NCI-H146 treated with DMSO at 0.1 percent for 48 hours (cell line): ENCODE results near the gene DICER1.
"Not testable (repeated sequence)": the region's sequence is repeated elsewhere in the genome, so short reads cannot be mapped to it uniquely, and the experiment has no call there.

Experiments used
- DNase-seq: peaks from one replicate; lab custom pipeline; 2025; ENCODE audit not compliant: unreplicated experiment; lab: John Stamatoyannopoulos, UW

DICER1 gene

GRCh38 chr14:95151561-95151960 lies 5.8 kb downstream of the DICER1 start:
- DNase-seq: no peak

- no peak for DNase-seq
Observed at GRCh38 chr14:95150910-95151309, 6.4 kb downstream of the DICER1 start.

GRCh38 chr14:95149441-95149840 lies 7.9 kb downstream of the DICER1 start:
- DNase-seq: no peak

- DNase-seq: no peak
Observed at GRCh38 chr14:95147597-95147996, 9.7 kb downstream of the DICER1 start.

- DNase-seq: no peak
Observed at GRCh38 chr14:95146079-95146771, 11.1 kb downstream of the DICER1 start.

GRCh38 chr14:95144849-95145248 lies 12.5 kb downstream of the DICER1 start:
- no peak for DNase-seq

- DNase-seq: no peak
Observed at GRCh38 chr14:95143808-95144620, 13.3 kb downstream of the DICER1 start.

GRCh38 chr14:95142208-95142607 lies 15.1 kb downstream of the DICER1 start:
- DNase-seq: no peak

- DNase-seq: no peak
Observed at GRCh38 chr14:95141684-95142083, 15.6 kb downstream of the DICER1 start.

GRCh38 chr14:95140060-95140858 lies 17.1 kb downstream of the DICER1 start:
- DNase-seq: no peak

GRCh38 chr14:95138876-95139275 lies 18.5 kb downstream of the DICER1 start:
- DNase-seq: no peak

GRCh38 chr14:95138455-95138854 lies 18.9 kb downstream of the DICER1 start:
- not testable (repeated sequence) for DNase-seq

GRCh38 chr14:95137804-95138167 lies 19.5 kb downstream of the DICER1 start:
- no peak for DNase-seq

GRCh38 chr14:95137164-95137803 lies 20.0 kb downstream of the DICER1 start:
- DNase-seq: no peak

- DNase-seq: no peak
Observed at GRCh38 chr14:95136631-95137030, 20.7 kb downstream of the DICER1 start.

- no peak for DNase-seq
Observed at GRCh38 chr14:95134304-95134933, 22.9 kb downstream of the DICER1 start.

- DNase-seq: no peak
Observed at GRCh38 chr14:95133282-95133681, 24.0 kb downstream of the DICER1 start.

GRCh38 chr14:95132760-95133159 lies 24.6 kb downstream of the DICER1 start:
- no peak for DNase-seq

GRCh38 chr14:95130549-95130948 lies 26.8 kb downstream of the DICER1 start:
- DNase-seq: no peak

GRCh38 chr14:95128140-95128539 lies 29.2 kb downstream of the DICER1 start:
- no peak for DNase-seq

GRCh38 chr14:95127531-95127911 lies 29.8 kb downstream of the DICER1 start:
- no peak for DNase-seq
